SK-N-SH treated with all-trans-retinoic acid at 6 μM for 48 hours (cell line): Measurements from ENCODE around the gene CORO1C.

Experiments used
- ATAC-seq: fragments of 200-7000 bp; cut with Tn5 transposase; 3 replicates; pipeline ENCODE4 v1.9.1; 2020; ENCODE audit warnings: mild to moderate bottlenecking, moderate library complexity
- ARNTL ChIP-seq: fragments of 450-650 bp; formaldehyde crosslinking; IDR thresholded peaks from 2 replicates; pipeline ENCODE4 v1.5.0; 2020; ENCODE audit warnings: low read depth, mild to moderate bottlenecking, moderate library complexity, borderline replicate concordance
- BACH2 ChIP-seq: fragments of 250-450 bp; sonication (Bioruptor Pico); IDR thresholded peaks from 2 replicates; pipeline ENCODE4 v1.9.0; 2021; ENCODE audit warnings: mild to moderate bottlenecking, borderline replicate concordance
- CSDC2 ChIP-seq: fragments of 250-450 bp; sonication (Bioruptor Pico); IDR thresholded peaks from 2 replicates; pipeline ENCODE4 v1.5.0; 2020; ENCODE audit warnings: mild to moderate bottlenecking, moderate library complexity
- ESRRG ChIP-seq: fragments of 250-450 bp; sonication (Bioruptor Pico); IDR thresholded peaks from 2 replicates; pipeline ENCODE4 v1.6.1; 2021; ENCODE audit warnings: mild to moderate bottlenecking
- GLIS3 ChIP-seq: fragments of 250-450 bp; sonication (Bioruptor Pico); IDR thresholded peaks from 2 replicates; pipeline ENCODE4 v1.5.0; 2020; ENCODE audit warnings: mild to moderate bottlenecking, moderate library complexity
- ISL1 ChIP-seq: fragments of 250-450 bp; sonication (Bioruptor Pico); IDR thresholded peaks from 2 replicates; pipeline ENCODE4 v2.1.2; 2022; ENCODE audit warnings: mild to moderate bottlenecking, moderate library complexity
- OSR1 ChIP-seq: fragments of 250-450 bp; sonication (Bioruptor Pico); IDR thresholded peaks from 2 replicates; pipeline ENCODE4 v1.8.0; 2022; ENCODE audit warnings: moderate library complexity, mild to moderate bottlenecking, inconsistent platforms
- PPARA ChIP-seq: fragments of 250-450 bp; sonication (Bioruptor Pico); IDR thresholded peaks from 2 replicates; pipeline ENCODE4 v1.5.0; 2020; ENCODE audit warnings: mild to moderate bottlenecking, borderline replicate concordance
- RARB ChIP-seq: fragments of 250-450 bp; sonication (Bioruptor Pico); IDR thresholded peaks from 2 replicates; pipeline ENCODE4 v1.8.0; 2021; ENCODE audit warnings: mild to moderate bottlenecking, moderate library complexity
- SNAI2 ChIP-seq: fragments of 250-450 bp; sonication (Bioruptor Pico); IDR thresholded peaks from 2 replicates; pipeline ENCODE4 v1.5.0; 2020; ENCODE audit warnings: mild to moderate bottlenecking, moderate library complexity
- TOX ChIP-seq: fragments of 250-450 bp; sonication (Bioruptor Pico); IDR thresholded peaks from 2 replicates; pipeline ENCODE4 v1.8.0; 2021; ENCODE audit warnings: mild to moderate bottlenecking, moderate library complexity, borderline replicate concordance
- ZFP3 ChIP-seq: fragments of 250-450 bp; sonication (Bioruptor Pico); IDR thresholded peaks from 2 replicates; pipeline ENCODE4 v1.5.0; 2020; ENCODE audit warnings: mild to moderate bottlenecking, moderate library complexity
- ZFP30 ChIP-seq: fragments of 450-650 bp; formaldehyde crosslinking; IDR thresholded peaks from 2 replicates; pipeline ENCODE4 v1.5.0; 2022; ENCODE audit warnings: mild to moderate bottlenecking, moderate library complexity
- ZNF565 ChIP-seq: fragments of 450-650 bp; formaldehyde crosslinking; conservative IDR thresholded peaks from 2 replicates; pipeline ENCODE4 v1.5.0; 2020; ENCODE audit warnings: low read depth, mild to moderate bottlenecking, moderate library complexity
- ZNF70 ChIP-seq: fragments of 450-650 bp; formaldehyde crosslinking; IDR thresholded peaks from 2 replicates; pipeline ENCODE4 v1.5.0; 2020; ENCODE audit warnings: mild to moderate bottlenecking, moderate library complexity
- TF ChIP-seq, protein P1 (sequence below): fragments of 250-450 bp; sonication (Bioruptor Pico); IDR thresholded peaks from 2 replicates; pipeline ENCODE4 v1.8.0; 2021; ENCODE audit warnings: low read depth, mild to moderate bottlenecking, moderate library complexity, borderline replicate concordance
- TF ChIP-seq, protein P2 (sequence below): fragments of 250-450 bp; sonication (Bioruptor Pico); IDR thresholded peaks from 2 replicates; pipeline ENCODE4 v1.5.1; 2021; ENCODE audit warnings: mild to moderate bottlenecking, moderate library complexity
- TF ChIP-seq, protein P3 (sequence below): fragments of 250-450 bp; sonication (Bioruptor Pico); IDR thresholded peaks from 2 replicates; pipeline ENCODE4 v1.8.0; 2020; ENCODE audit warnings: mild to moderate bottlenecking, moderate library complexity, borderline replicate concordance
- TF ChIP-seq, protein P4 (sequence below): fragments of 250-450 bp; sonication (Bioruptor Pico); IDR thresholded peaks from 2 replicates; pipeline ENCODE4 v1.5.1; 2020; ENCODE audit warnings: low read depth, mild to moderate bottlenecking, moderate library complexity

Gene CORO1C

DNA sequence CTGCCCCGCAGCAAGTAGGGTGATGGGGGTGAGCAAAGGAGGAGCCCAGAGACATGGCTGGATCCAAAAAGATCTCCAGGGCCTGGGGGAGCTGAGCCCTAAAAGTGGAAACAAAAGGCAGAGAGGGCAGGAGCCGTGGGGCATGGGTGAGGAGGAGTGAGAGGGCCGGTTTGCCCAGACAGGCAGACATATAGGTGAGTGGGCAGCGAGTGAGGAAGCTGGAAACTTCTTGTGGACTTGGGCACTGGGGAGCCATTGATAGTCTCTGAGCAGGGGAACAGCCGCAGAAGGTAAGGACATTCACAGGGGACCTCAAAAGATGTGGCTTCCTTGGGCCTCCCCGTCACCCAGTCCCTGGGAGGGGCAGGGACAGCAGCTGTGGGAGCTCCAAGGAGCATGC lies 116.7 kb downstream of the CORO1C start:
- TF ChIP-seq, protein P1, sequence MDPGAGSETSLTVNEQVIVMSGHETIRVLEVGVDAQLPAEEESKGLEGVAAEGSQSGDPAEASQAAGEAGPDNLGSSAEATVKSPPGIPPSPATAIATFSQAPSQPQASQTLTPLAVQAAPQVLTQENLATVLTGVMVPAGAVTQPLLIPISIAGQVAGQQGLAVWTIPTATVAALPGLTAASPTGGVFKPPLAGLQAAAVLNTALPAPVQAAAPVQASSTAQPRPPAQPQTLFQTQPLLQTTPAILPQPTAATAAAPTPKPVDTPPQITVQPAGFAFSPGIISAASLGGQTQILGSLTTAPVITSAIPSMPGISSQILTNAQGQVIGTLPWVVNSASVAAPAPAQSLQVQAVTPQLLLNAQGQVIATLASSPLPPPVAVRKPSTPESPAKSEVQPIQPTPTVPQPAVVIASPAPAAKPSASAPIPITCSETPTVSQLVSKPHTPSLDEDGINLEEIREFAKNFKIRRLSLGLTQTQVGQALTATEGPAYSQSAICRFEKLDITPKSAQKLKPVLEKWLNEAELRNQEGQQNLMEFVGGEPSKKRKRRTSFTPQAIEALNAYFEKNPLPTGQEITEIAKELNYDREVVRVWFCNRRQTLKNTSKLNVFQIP (CRISPR knock-in tag) = no peak
- no peak for TF ChIP-seq ZFP3
- TF ChIP-seq, protein P2, sequence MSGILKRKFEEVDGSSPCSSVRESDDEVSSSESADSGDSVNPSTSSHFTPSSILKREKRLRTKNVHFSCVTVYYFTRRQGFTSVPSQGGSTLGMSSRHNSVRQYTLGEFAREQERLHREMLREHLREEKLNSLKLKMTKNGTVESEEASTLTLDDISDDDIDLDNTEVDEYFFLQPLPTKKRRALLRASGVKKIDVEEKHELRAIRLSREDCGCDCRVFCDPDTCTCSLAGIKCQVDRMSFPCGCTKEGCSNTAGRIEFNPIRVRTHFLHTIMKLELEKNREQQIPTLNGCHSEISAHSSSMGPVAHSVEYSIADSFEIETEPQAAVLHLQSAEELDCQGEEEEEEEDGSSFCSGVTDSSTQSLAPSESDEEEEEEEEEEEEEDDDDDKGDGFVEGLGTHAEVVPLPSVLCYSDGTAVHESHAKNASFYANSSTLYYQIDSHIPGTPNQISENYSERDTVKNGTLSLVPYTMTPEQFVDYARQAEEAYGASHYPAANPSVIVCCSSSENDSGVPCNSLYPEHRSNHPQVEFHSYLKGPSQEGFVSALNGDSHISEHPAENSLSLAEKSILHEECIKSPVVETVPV (CRISPR knock-in tag) = no peak
- TF ChIP-seq, protein P3, sequence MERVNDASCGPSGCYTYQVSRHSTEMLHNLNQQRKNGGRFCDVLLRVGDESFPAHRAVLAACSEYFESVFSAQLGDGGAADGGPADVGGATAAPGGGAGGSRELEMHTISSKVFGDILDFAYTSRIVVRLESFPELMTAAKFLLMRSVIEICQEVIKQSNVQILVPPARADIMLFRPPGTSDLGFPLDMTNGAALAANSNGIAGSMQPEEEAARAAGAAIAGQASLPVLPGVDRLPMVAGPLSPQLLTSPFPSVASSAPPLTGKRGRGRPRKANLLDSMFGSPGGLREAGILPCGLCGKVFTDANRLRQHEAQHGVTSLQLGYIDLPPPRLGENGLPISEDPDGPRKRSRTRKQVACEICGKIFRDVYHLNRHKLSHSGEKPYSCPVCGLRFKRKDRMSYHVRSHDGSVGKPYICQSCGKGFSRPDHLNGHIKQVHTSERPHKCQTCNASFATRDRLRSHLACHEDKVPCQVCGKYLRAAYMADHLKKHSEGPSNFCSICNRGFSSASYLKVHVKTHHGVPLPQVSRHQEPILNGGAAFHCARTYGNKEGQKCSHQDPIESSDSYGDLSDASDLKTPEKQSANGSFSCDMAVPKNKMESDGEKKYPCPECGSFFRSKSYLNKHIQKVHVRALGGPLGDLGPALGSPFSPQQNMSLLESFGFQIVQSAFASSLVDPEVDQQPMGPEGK = no peak
- no peak for TF ChIP-seq SNAI2 (CRISPR knock-in tag)
- no peak for TF ChIP-seq OSR1 (CRISPR knock-in tag)
- TF ChIP-seq ESRRG (CRISPR knock-in tag) = no peak
- TF ChIP-seq ARNTL (CRISPR knock-in tag) = no peak
- no peak for ATAC-seq

DNA sequence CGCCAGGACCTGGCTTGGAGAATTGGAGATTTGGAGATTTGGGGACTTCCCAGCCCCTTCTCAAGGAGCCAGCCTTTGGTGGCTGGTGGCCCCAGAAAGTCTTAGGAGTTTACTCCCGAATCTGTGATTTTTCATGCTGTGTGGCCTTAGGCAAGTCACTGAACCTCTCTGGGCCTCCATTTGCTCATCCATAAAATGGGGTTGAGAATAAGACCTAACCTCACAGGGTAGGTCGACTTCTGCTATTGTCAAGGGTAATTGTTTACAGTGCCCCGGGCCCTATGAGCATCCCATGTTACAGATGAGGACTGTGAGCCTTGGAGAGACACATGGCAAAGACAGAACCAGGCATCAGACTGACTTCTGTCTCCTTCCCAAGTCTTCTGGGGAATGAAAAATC lies 117.3 kb downstream of the CORO1C start:
- ATAC-seq = no peak
- TF ChIP-seq GLIS3 (CRISPR knock-in tag) (no peak), ZFP30 (no peak), ZNF565 (CRISPR knock-in tag) (no peak), OSR1 (CRISPR knock-in tag) (no peak), ZFP3 (no peak), BACH2 (no peak), ISL1 (CRISPR knock-in tag) (no peak), PPARA (no peak)
- TF ChIP-seq, protein P4, sequence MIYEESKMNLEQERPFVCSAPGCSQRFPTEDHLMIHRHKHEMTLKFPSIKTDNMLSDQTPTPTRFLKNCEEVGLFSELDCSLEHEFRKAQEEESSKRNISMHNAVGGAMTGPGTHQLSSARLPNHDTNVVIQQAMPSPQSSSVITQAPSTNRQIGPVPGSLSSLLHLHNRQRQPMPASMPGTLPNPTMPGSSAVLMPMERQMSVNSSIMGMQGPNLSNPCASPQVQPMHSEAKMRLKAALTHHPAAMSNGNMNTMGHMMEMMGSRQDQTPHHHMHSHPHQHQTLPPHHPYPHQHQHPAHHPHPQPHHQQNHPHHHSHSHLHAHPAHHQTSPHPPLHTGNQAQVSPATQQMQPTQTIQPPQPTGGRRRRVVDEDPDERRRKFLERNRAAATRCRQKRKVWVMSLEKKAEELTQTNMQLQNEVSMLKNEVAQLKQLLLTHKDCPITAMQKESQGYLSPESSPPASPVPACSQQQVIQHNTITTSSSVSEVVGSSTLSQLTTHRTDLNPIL (CRISPR knock-in tag) = no peak
- TF ChIP-seq, protein P2 (CRISPR knock-in tag) = no peak
- TF ChIP-seq, all 23 proteins: peak for 0

DNA sequence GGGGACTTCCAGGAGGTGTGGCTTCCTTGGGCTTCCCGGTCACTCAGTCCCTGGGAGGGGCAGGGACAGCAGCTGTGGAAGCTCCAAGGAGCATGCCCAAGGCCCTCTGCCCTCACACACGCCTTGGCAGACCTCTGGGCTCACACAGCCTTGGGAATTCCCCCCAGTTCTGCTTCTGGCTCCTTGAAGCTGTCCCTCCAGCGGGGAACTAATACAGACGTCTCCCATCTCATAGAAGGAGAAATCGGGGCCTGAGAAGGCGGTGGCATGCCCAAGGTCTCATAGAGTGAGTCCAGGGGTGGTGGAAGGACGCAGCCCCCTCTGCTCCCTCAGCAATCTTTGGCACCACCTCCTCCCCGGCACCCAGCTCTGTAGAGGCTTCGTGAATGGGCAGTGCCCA lies 117.8 kb downstream of the CORO1C start:
- no peak for TF ChIP-seq CSDC2 (CRISPR knock-in tag)
- no peak for TF ChIP-seq ZNF70 (CRISPR knock-in tag)
- TF ChIP-seq, protein P4 (CRISPR knock-in tag) = no peak
- no peak for TF ChIP-seq RARB (CRISPR knock-in tag)
- no peak for TF ChIP-seq GLIS3 (CRISPR knock-in tag)
- TF ChIP-seq OSR1 (CRISPR knock-in tag) = no peak
- no peak for ATAC-seq

DNA sequence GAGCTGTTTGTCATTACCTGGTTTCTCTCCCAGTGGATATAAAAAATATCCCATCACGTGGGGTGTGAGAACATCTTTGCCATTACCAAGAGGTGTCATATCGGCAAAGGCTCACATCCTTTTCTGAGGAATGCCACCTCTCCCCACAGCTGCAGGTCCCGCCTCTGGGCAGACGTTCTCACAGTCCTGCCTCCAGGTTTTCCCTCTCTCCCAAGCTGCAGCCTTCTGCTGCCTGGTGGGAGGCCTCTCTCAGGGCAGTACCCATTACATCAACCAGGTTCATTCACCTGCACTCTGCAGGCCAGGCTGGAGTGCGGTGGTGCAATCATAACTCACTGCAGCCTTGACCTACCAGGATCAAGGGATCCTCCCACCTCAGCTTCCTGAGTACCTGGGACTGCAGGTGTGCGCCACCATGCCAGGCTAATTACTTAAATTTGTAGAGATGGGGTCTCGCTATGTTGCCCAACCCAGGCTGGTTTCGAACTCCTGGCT lies 118.5 kb downstream of the CORO1C start:
- peak; percentile 11; the same call in 1 of the 3 replicates for ATAC-seq
- TF ChIP-seq ZNF70 (CRISPR knock-in tag) (no peak), RARB (CRISPR knock-in tag) (no peak), ESRRG (CRISPR knock-in tag) (no peak), ZFP30 (no peak), ISL1 (CRISPR knock-in tag) (no peak), CSDC2 (CRISPR knock-in tag) (no peak), ZFP3 (no peak), SNAI2 (CRISPR knock-in tag) (no peak), ZNF565 (CRISPR knock-in tag) (no peak), OSR1 (CRISPR knock-in tag) (no peak), TOX (no peak)
- TF ChIP-seq, protein P2 (CRISPR knock-in tag) = no peak
- TF ChIP-seq, protein P3 = no peak
- TF ChIP-seq, protein P1 (CRISPR knock-in tag) = no peak
